Hematopoietic multipotent progenitor cell treated with erythropoietin and hydrocortisone succinate and interleukin-3 and kit ligand, for 15 days (in vitro differentiated cells): Measurements from ENCODE around the gene CDKN1A.
"Not testable (repeated sequence)": the region's sequence is repeated elsewhere in the genome, so short reads cannot be mapped to it uniquely, and the experiment has no call there.

ENCODE experiments used
- DNase-seq: peaks from one replicate; pipeline ENCODE4 v3.0.0-alpha.2; 2015; ENCODE audit warnings: low spot score

Gene CDKN1A

GRCh38 chr6:36698196-36698595 lies 19.7 kb downstream of the CDKN1A start:
- DNase-seq, result no peak

GRCh38 chr6:36698871-36699271 lies 20.4 kb downstream of the CDKN1A start:
- no peak for DNase-seq

- DNase-seq, result no peak
Observed at GRCh38 chr6:36699348-36699747, 20.8 kb downstream of the CDKN1A start.

- DNase-seq, result no peak
Observed at GRCh38 chr6:36700071-36700812, 21.7 kb downstream of the CDKN1A start.

GRCh38 chr6:36700831-36701230 lies 22.3 kb downstream of the CDKN1A start:
- DNase-seq, result no peak

GRCh38 chr6:36701401-36701991 lies 23.0 kb downstream of the CDKN1A start:
- no peak for DNase-seq

GRCh38 chr6:36702656-36703055 lies 24.1 kb downstream of the CDKN1A start:
- DNase-seq, result no peak

GRCh38 chr6:36703081-36703606 lies 24.6 kb downstream of the CDKN1A start:
- DNase-seq, result no peak

- no peak for DNase-seq
Observed at GRCh38 chr6:36703982-36704381, 25.5 kb downstream of the CDKN1A start.

- not testable (repeated sequence) for DNase-seq
Observed at GRCh38 chr6:36704961-36705577, 26.6 kb downstream of the CDKN1A start.

GRCh38 chr6:36706339-36706738 lies 27.8 kb downstream of the CDKN1A start:
- no peak for DNase-seq

GRCh38 chr6:36712816-36713215 lies 34.3 kb downstream of the CDKN1A start:
- DNase-seq, result no peak

- DNase-seq, result no peak
Observed at GRCh38 chr6:36713846-36714245, 35.3 kb downstream of the CDKN1A start.

GRCh38 chr6:36714511-36714910 lies 36.0 kb downstream of the CDKN1A start:
- no peak for DNase-seq

- no peak for DNase-seq
Observed at GRCh38 chr6:36715469-36715868, 37.0 kb downstream of the CDKN1A start.

- DNase-seq, result no peak
Observed at GRCh38 chr6:36716476-36717093, 38.1 kb downstream of the CDKN1A start.

- DNase-seq, result no peak
Observed at GRCh38 chr6:36717231-36717825, 38.8 kb downstream of the CDKN1A start.

GRCh38 chr6:36717871-36718540 lies 39.5 kb downstream of the CDKN1A start:
- DNase-seq, result no peak

- DNase-seq, result no peak
Observed at GRCh38 chr6:36718560-36718959, 40.0 kb downstream of the CDKN1A start.

- DNase-seq, result no peak
Observed at GRCh38 chr6:36719126-36719525, 40.6 kb downstream of the CDKN1A start.

GRCh38 chr6:36720251-36721141 lies 42.0 kb downstream of the CDKN1A start:
- DNase-seq, result no peak
